ENCODE data around the gene GULP1.

- TF ChIP-seq CTCF (IDR thresholded peaks at IDR 0.05) (no peak), POLR2A (IDR thresholded peaks at IDR 0.05) (no peak)
Observed at GRCh38 chr2:188599140-188599539, 307.5 kb downstream of the GULP1 start.

All from adrenal gland (tissue), 5 donors.